Spleen (tissue), 7 donors: Measurements from ENCODE around the gene RBBP4.

ENCODE experiments used
- POLR2A ChIP-seq, 3 donors: fragments of 450-650 bp; IDR thresholded peaks; one replicate each; pipeline ENCODE4 v1.5.1; 2017; ENCODE audit warnings: antibody characterized with exemption in 3 of 3, mild to moderate bottlenecking in 1 of 3
- POLR2AphosphoS5 ChIP-seq, 3 donors: sonication (generic); formaldehyde crosslinking; IDR thresholded peaks; one replicate each; pipeline ENCODE4 v1.5.1; 2017; ENCODE audit warnings: antibody characterized with exemption in 3 of 3
- TF ChIP-seq, protein P1 (sequence below), 11 experiments: fragments of 200-600 bp in 7 of 11; fragments of 450-650 bp in 4 of 11; sonication (generic) in 4 of 11; IDR thresholded peaks in 8 of 11; conservative IDR thresholded peaks in 3 of 11; 1 replicate in 7 of 11; 2 replicates in 4 of 11; pipeline versions ENCODE4 v1.4.0 to v1.8.0; 2016 to 2021; ENCODE audit warnings: antibody characterized with exemption in 11 of 11, inconsistent platforms in 4 of 11, mild to moderate bottlenecking in 1 of 11
- donor health status: DM: no; HTN: no; CAD: no; lungs with moderate emphysema.
- donor health status: DM: no; HTN: no; CAD: no.
- donor health status: DM: no; HTN: no; CAD: no.

- TF ChIP-seq POLR2AphosphoS5 (IDR thresholded peaks at IDR 0.05) (no peak), POLR2A (IDR thresholded peaks at IDR 0.05) (no peak)
- TF ChIP-seq, protein P1, sequence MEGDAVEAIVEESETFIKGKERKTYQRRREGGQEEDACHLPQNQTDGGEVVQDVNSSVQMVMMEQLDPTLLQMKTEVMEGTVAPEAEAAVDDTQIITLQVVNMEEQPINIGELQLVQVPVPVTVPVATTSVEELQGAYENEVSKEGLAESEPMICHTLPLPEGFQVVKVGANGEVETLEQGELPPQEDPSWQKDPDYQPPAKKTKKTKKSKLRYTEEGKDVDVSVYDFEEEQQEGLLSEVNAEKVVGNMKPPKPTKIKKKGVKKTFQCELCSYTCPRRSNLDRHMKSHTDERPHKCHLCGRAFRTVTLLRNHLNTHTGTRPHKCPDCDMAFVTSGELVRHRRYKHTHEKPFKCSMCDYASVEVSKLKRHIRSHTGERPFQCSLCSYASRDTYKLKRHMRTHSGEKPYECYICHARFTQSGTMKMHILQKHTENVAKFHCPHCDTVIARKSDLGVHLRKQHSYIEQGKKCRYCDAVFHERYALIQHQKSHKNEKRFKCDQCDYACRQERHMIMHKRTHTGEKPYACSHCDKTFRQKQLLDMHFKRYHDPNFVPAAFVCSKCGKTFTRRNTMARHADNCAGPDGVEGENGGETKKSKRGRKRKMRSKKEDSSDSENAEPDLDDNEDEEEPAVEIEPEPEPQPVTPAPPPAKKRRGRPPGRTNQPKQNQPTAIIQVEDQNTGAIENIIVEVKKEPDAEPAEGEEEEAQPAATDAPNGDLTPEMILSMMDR (IDR thresholded peaks at IDR 0.05 in 8 of 11, conservative IDR thresholded peaks at IDR 0.05 in 3 of 11): no peak
Observed at GRCh38 chr1:32713081-32713480, 62.1 kb downstream of the RBBP4 start.
